Upper lobe of left lung (tissue), 6 donors: Measurements from ENCODE around the gene STX8. TPM values are rescaled to one million over a fixed set of nuclear protein-coding genes. Genes with fewer than 3 reads are reported as not detected.

ENCODE experiments used
- ATAC-seq, 2 donors: fragments of 200-7000 bp; cut with Tn5 transposase; one replicate each; pipeline ENCODE4 v1.9.1; 2022; ENCODE audit warnings: mild to moderate bottlenecking in 2 of 2, moderate library complexity in 2 of 2; ENCODE audit not compliant: low FRiP score in 2 of 2
- DNase-seq, 2 donors: peaks; one replicate each; pipeline ENCODE4 v3.0.0-alpha.2; 2019 to 2020
- H3K27ac ChIP-seq, 4 donors: fragments of 200-600 bp; sonication (generic); one replicate each; pipeline ENCODE4 v1.5.1; 2016 to 2019
- H3K27me3 ChIP-seq, 4 donors: fragments of 200-600 bp; sonication (generic); one replicate each; pipeline ENCODE4 v1.5.1; 2017 to 2019
- H3K36me3 ChIP-seq, 4 donors: fragments of 200-600 bp; sonication (generic); one replicate each; pipeline ENCODE4 v1.5.1; 2016 to 2019
- H3K4me1 ChIP-seq, 4 donors: fragments of 200-600 bp; sonication (generic); one replicate each; pipeline ENCODE4 v1.5.1; 2018 to 2019
- H3K4me3 ChIP-seq, 4 donors: fragments of 200-600 bp; sonication (generic); one replicate each; pipeline ENCODE4 v1.5.1; 2017 to 2019; ENCODE audit warnings: mild to moderate bottlenecking in 2 of 4, moderate library complexity in 1 of 4
- H3K9me3 ChIP-seq, 4 donors: fragments of 200-600 bp; sonication (generic); one replicate each; pipeline ENCODE4 v1.5.1; 2018 to 2019
- CTCF ChIP-seq, 6 experiments: fragments of 450-650 bp in 4 of 6; fragments of 200-600 bp in 2 of 6; sonication (generic) in 2 of 6; IDR thresholded peaks; one replicate each; pipeline ENCODE4 v1.5.1; 2016 to 2019; ENCODE audit warnings: antibody characterized with exemption in 6 of 6
- EP300 ChIP-seq, 4 donors: sonication (generic); formaldehyde crosslinking; IDR thresholded peaks; one replicate each; pipeline ENCODE4 v1.5.1; 2017; ENCODE audit warnings: antibody characterized with exemption in 4 of 4, control low read depth in 2 of 4
- POLR2A ChIP-seq, 4 donors: fragments of 450-650 bp; IDR thresholded peaks; one replicate each; pipeline ENCODE4 v1.5.1; 2016 to 2017; ENCODE audit warnings: antibody characterized with exemption in 4 of 4, mild to moderate bottlenecking in 2 of 4
- POLR2AphosphoS5 ChIP-seq, 2 donors: sonication (generic); formaldehyde crosslinking; IDR thresholded peaks; one replicate each; pipeline ENCODE4 v1.5.1; 2017; ENCODE audit warnings: antibody characterized with exemption in 2 of 2
- WGBS, 2 donors: methylation state at CpG; one replicate each; pipeline ENCODE4 v1.1.5; 2017 to 2018; 5-methylcytosine and 5-hydroxymethylcytosine counted together
- total RNA-seq, 6 donors: library from RNA; depleted of rRNA in 4 of 6; stranded (reverse); fragments of >200 nt in 4 of 6; gene quantifications; one replicate each; pipeline versions ENCODE4 v1.1.0 to v1.2.1, GENCODE V29; 2016 to 2021
- donor health status: DM: no; HTN: no; CAD: no; lungs with moderate emphysema.
- donor health status: DM: no; HTN: yes; CAD: no; lungs with severe emphysema.

STX8 gene
- total RNA-seq, 6 donors from 2014 or later = 39.2 to 138 (median 52.3) TPM

- Histone ChIP-seq H3K36me3 (no peaks in the 10 kb centered on the region), H3K27ac (no peak overlapping the region), H3K9me3 (no peaks in the 10 kb centered on the region), H3K27me3 (no peaks in the 10 kb centered on the region), H3K4me1 (peaks cover 0 to 4% (median 0%) of the 10 kb centered on the region in 4 donors), H3K4me3 (no peak overlapping the region)
- no peak for DNase-seq
- 92 to 93% methylated on average over 14 of the region's 14 CpGs for WGBS, 2 donors
- no peak for ATAC-seq
- TF ChIP-seq CTCF (IDR thresholded peaks at IDR 0.05) = no peak
- TF ChIP-seq POLR2AphosphoS5 (IDR thresholded peaks at IDR 0.05) = no peak
- no peak for TF ChIP-seq POLR2A (IDR thresholded peaks at IDR 0.05)
- no peak for TF ChIP-seq EP300 (IDR thresholded peaks at IDR 0.05)
Measured at GRCh38 chr17:9285602-9286427, 289.8 kb downstream of the STX8 start.

- ATAC-seq = no peak
Measured at GRCh38 chr17:9284884-9285283, 290.7 kb downstream of the STX8 start.

GRCh38 chr17:9283909-9284308 lies 291.7 kb downstream of the STX8 start:
- H3K27ac ChIP-seq = no peak overlapping the region
- ATAC-seq (no peak), DNase-seq (no peak)
- no peaks in the 10 kb centered on the region for H3K36me3 ChIP-seq
- H3K4me1 ChIP-seq = peaks cover 0 to 4% (median 0%) of the 10 kb centered on the region in 4 donors
- no peak overlapping the region for H3K4me3 ChIP-seq
- no peaks in the 10 kb centered on the region for H3K27me3 ChIP-seq
- H3K9me3 ChIP-seq = no peaks in the 10 kb centered on the region
- TF ChIP-seq POLR2AphosphoS5 (IDR thresholded peaks at IDR 0.05) = no peak
- no peak for TF ChIP-seq EP300 (IDR thresholded peaks at IDR 0.05)
- 77 to 85% methylated on average over 2 of the region's 2 CpGs for WGBS, 2 donors

More at GRCh38 chr17:9284884-9285283, 290.7 kb downstream of the STX8 start:
- no peaks in the 10 kb centered on the region for H3K36me3 ChIP-seq
- H3K9me3 ChIP-seq = no peaks in the 10 kb centered on the region
- H3K4me1 ChIP-seq = peaks cover 0 to 4% (median 0%) of the 10 kb centered on the region in 4 donors
- no peak overlapping the region for H3K27ac ChIP-seq
- TF ChIP-seq EP300 (IDR thresholded peaks at IDR 0.05) = no peak
- TF ChIP-seq CTCF (IDR thresholded peaks at IDR 0.05) = no peak
- no peak for TF ChIP-seq POLR2AphosphoS5 (IDR thresholded peaks at IDR 0.05)
- TF ChIP-seq POLR2A (IDR thresholded peaks at IDR 0.05) = no peak
- H3K4me3 ChIP-seq = no peak overlapping the region
- DNase-seq = no peak
- 66 to 80% methylated on average over 4 of the region's 4 CpGs for WGBS, 2 donors
- H3K27me3 ChIP-seq = no peaks in the 10 kb centered on the region

- H3K27me3 ChIP-seq = no peaks in the 10 kb centered on the region
- H3K36me3 ChIP-seq = no peaks in the 10 kb centered on the region
- H3K9me3 ChIP-seq = no peaks in the 10 kb centered on the region
- H3K4me3 ChIP-seq = no peak overlapping the region
- peaks cover 0 to 3% (median 0%) of the 10 kb centered on the region in 4 donors for H3K4me1 ChIP-seq
- ATAC-seq = no peak
- WGBS, 2 donors = 87 to 97% methylated on average over 8 of the region's 8 CpGs
- TF ChIP-seq POLR2A (IDR thresholded peaks at IDR 0.05) = no peak
- TF ChIP-seq POLR2AphosphoS5 (IDR thresholded peaks at IDR 0.05) = no peak
- no peak for TF ChIP-seq EP300 (IDR thresholded peaks at IDR 0.05)
- TF ChIP-seq CTCF (IDR thresholded peaks at IDR 0.05) = no peak
- no peak for DNase-seq
- H3K27ac ChIP-seq = no peak overlapping the region
Measured at GRCh38 chr17:9279893-9280292, 295.7 kb downstream of the STX8 start.

GRCh38 chr17:9274973-9275372 lies 300.6 kb downstream of the STX8 start:
- no peak overlapping the region for H3K4me3 ChIP-seq
- no peaks in the 10 kb centered on the region for H3K27me3 ChIP-seq
- H3K9me3 ChIP-seq = no peaks in the 10 kb centered on the region
- H3K36me3 ChIP-seq = no peaks in the 10 kb centered on the region
- WGBS, 2 donors = 90 to 92% methylated on average over 9 of the region's 9 CpGs
- H3K27ac ChIP-seq = no peak overlapping the region
- DNase-seq (no peak), ATAC-seq (no peak)
- H3K4me1 ChIP-seq = no peaks in the 10 kb centered on the region
- TF ChIP-seq CTCF (IDR thresholded peaks at IDR 0.05) (no peak), POLR2A (IDR thresholded peaks at IDR 0.05) (no peak), EP300 (IDR thresholded peaks at IDR 0.05) (no peak), POLR2AphosphoS5 (IDR thresholded peaks at IDR 0.05) (no peak)
